HEK293 (cell line): ENCODE results near the gene MTA1.

Experiments
- BCL11B ChIP-seq: fragments of 450-650 bp; formaldehyde crosslinking; IDR thresholded peaks from 2 replicates; pipeline ENCODE4 v1.5.1; 2016; ENCODE audit warnings: low read depth, missing biosample characterization, missing genetic modification characterization
- BCL6B ChIP-seq: fragments of 450-650 bp; formaldehyde crosslinking; IDR thresholded peaks from 2 replicates; pipeline ENCODE4 v1.5.1; 2017; ENCODE audit warnings: missing biosample characterization, missing genetic modification characterization
- GLI2 ChIP-seq: fragments of 450-650 bp; formaldehyde crosslinking; IDR thresholded peaks from 2 replicates; pipeline ENCODE4; 2017; ENCODE audit warnings: missing biosample characterization, missing genetic modification characterization, low read depth, borderline replicate concordance
- HOXA7 ChIP-seq: sonication (generic); formaldehyde crosslinking; IDR thresholded peaks from 2 replicates; pipeline ENCODE4 v1.8.1; 2022; ENCODE audit warnings: missing genetic modification reagents, borderline replicate concordance
- PRDM2 ChIP-seq: fragments of 450-650 bp; formaldehyde crosslinking; IDR thresholded peaks from 2 replicates; pipeline ENCODE4 v1.5.1; 2016; ENCODE audit warnings: missing biosample characterization, missing genetic modification characterization, borderline replicate concordance
- REPIN1 ChIP-seq: fragments of 450-650 bp; formaldehyde crosslinking; IDR thresholded peaks from 2 replicates; pipeline ENCODE4 v1.5.1; 2017; ENCODE audit warnings: missing biosample characterization, missing genetic modification characterization, low read depth
- SALL2 ChIP-seq: fragments of 450-650 bp; formaldehyde crosslinking; IDR thresholded peaks from 2 replicates; pipeline ENCODE4 v1.5.0; 2017; ENCODE audit warnings: missing biosample characterization, mild to moderate bottlenecking, missing genetic modification characterization, borderline replicate concordance
- SP2 ChIP-seq: fragments of 450-650 bp; formaldehyde crosslinking; IDR thresholded peaks from 2 replicates; pipeline ENCODE4 v1.5.1; 2016; ENCODE audit warnings: missing biosample characterization, missing genetic modification characterization
- SP7 ChIP-seq: fragments of 450-650 bp; formaldehyde crosslinking; IDR thresholded peaks from 2 replicates; pipeline ENCODE4 v1.5.1; 2016; ENCODE audit warnings: missing biosample characterization, missing genetic modification characterization
- YY2 ChIP-seq: fragments of 450-650 bp; formaldehyde crosslinking; IDR thresholded peaks from 2 replicates; pipeline ENCODE4 v1.5.1; 2016; ENCODE audit warnings: missing biosample characterization, missing genetic modification characterization
- ZFHX2 ChIP-seq: fragments of 450-650 bp; formaldehyde crosslinking; conservative IDR thresholded peaks from 2 replicates; pipeline ENCODE4 v1.5.1; 2016; ENCODE audit warnings: missing biosample characterization, missing genetic modification characterization
- ZFP37 ChIP-seq: fragments of 450-650 bp; formaldehyde crosslinking; IDR thresholded peaks from 2 replicates; pipeline ENCODE4 v1.5.1; 2016; ENCODE audit warnings: missing biosample characterization, missing genetic modification characterization
- ZNF114 ChIP-seq: fragments of 450-650 bp; formaldehyde crosslinking; IDR thresholded peaks from 2 replicates; pipeline ENCODE4 v1.5.0; 2017; ENCODE audit warnings: missing biosample characterization, missing genetic modification characterization
- ZNF174 ChIP-seq: fragments of 450-650 bp; formaldehyde crosslinking; IDR thresholded peaks from 2 replicates; pipeline ENCODE4 v1.5.0; 2017; ENCODE audit warnings: missing biosample characterization, mild to moderate bottlenecking, missing genetic modification characterization
- ZNF2 ChIP-seq: fragments of 450-650 bp; formaldehyde crosslinking; IDR thresholded peaks from 2 replicates; pipeline ENCODE4 v1.5.1; 2016; ENCODE audit warnings: missing biosample characterization, missing genetic modification characterization
- ZNF221 ChIP-seq: fragments of 450-650 bp; formaldehyde crosslinking; IDR thresholded peaks from 2 replicates; pipeline ENCODE4 v1.5.1; 2017; ENCODE audit warnings: missing biosample characterization, missing genetic modification characterization, borderline replicate concordance
- ZNF223 ChIP-seq: fragments of 450-650 bp; formaldehyde crosslinking; IDR thresholded peaks from 2 replicates; pipeline ENCODE4 v1.5.1; 2016; ENCODE audit warnings: missing biosample characterization, missing genetic modification characterization
- ZNF280C ChIP-seq: fragments of 450-650 bp; formaldehyde crosslinking; IDR thresholded peaks from 2 replicates; pipeline ENCODE4 v1.5.1; 2016; ENCODE audit warnings: missing biosample characterization, missing genetic modification characterization
- ZNF354C ChIP-seq: fragments of 450-650 bp; formaldehyde crosslinking; IDR thresholded peaks from 2 replicates; pipeline ENCODE4 v1.5.1; 2016; ENCODE audit warnings: missing biosample characterization, missing genetic modification characterization, low read depth, borderline replicate concordance
- ZNF366 ChIP-seq: fragments of 450-650 bp; formaldehyde crosslinking; conservative IDR thresholded peaks from 2 replicates; pipeline ENCODE4 v1.5.1; 2016; ENCODE audit warnings: missing biosample characterization, missing genetic modification characterization
- ZNF37A ChIP-seq: fragments of 450-650 bp; IDR thresholded peaks from 2 replicates; pipeline ENCODE4 v1.5.1; 2018; ENCODE audit warnings: missing biosample characterization, missing genetic modification characterization
- ZNF426 ChIP-seq: fragments of 450-650 bp; formaldehyde crosslinking; IDR thresholded peaks from 2 replicates; pipeline ENCODE4 v1.5.1; 2017; ENCODE audit warnings: missing biosample characterization, missing genetic modification characterization, mild to moderate bottlenecking, inconsistent platforms, moderate library complexity
- ZNF449 ChIP-seq: fragments of 450-650 bp; formaldehyde crosslinking; IDR thresholded peaks from 2 replicates; pipeline ENCODE4 v1.5.1; 2017; ENCODE audit warnings: missing biosample characterization, mild to moderate bottlenecking, missing genetic modification characterization, moderate library complexity
- ZNF558 ChIP-seq: fragments of 450-650 bp; formaldehyde crosslinking; IDR thresholded peaks from 2 replicates; pipeline ENCODE4 v1.5.1; 2016; ENCODE audit warnings: missing biosample characterization, missing genetic modification characterization
- ZNF623 ChIP-seq: fragments of 450-650 bp; formaldehyde crosslinking; IDR thresholded peaks from 2 replicates; pipeline ENCODE4 v1.5.1; 2016; ENCODE audit warnings: missing biosample characterization, missing genetic modification characterization
- ZNF639 ChIP-seq: fragments of 450-650 bp; formaldehyde crosslinking; IDR thresholded peaks from 2 replicates; pipeline ENCODE4 v1.5.1; 2016; ENCODE audit warnings: missing biosample characterization, missing genetic modification characterization
- ZNF664 ChIP-seq: fragments of 450-650 bp; formaldehyde crosslinking; IDR thresholded peaks from 2 replicates; pipeline ENCODE4 v1.5.1; 2016; ENCODE audit warnings: missing biosample characterization, missing genetic modification characterization
- ZSCAN23 ChIP-seq: fragments of 450-650 bp; formaldehyde crosslinking; IDR thresholded peaks from 2 replicates; pipeline ENCODE4 v1.5.1; 2016; ENCODE audit warnings: missing biosample characterization, missing genetic modification characterization

Gene MTA1

GRCh38 chr14:105398044-105398725, 21.4 kb upstream of the MTA1 start, which contains the start of gene TEX22 (continued):
- TF ChIP-seq PRDM2 = no peak
- TF ChIP-seq YY2 (tag by site-specific recombination) = peak; percentile 68; the same call in 1 of the 2 replicates
- no peak for TF ChIP-seq GLI2 (tag by site-specific recombination)
- TF ChIP-seq ZSCAN23 (tag by site-specific recombination) = no peak
- TF ChIP-seq ZNF558 = no peak
- no peak for TF ChIP-seq ZNF223
- TF ChIP-seq ZFHX2 (tag by site-specific recombination) = peak; percentile 31; the same call in 1 of the 2 replicates
- no peak for TF ChIP-seq REPIN1 (tag by site-specific recombination)
- peak; percentile 88 for TF ChIP-seq BCL11B (tag by site-specific recombination)
- TF ChIP-seq SALL2 = no peak
- TF ChIP-seq ZNF664 (tag by site-specific recombination) = no peak
- TF ChIP-seq HOXA7 = no peak
- TF ChIP-seq ZNF174 (tag by site-specific recombination) = no peak
- 0 out of 2 replicates have a peak, but pooled peaks have one; percentile 54 for TF ChIP-seq ZFP37 (tag by site-specific recombination)
- no peak for TF ChIP-seq ZNF114 (tag by site-specific recombination)
- TF ChIP-seq SP2 (tag by site-specific recombination) = peak; percentile 81
- no peak for TF ChIP-seq ZNF426 (tag by site-specific recombination)
- no peak for TF ChIP-seq ZNF623 (tag by site-specific recombination)
- no peak; the same call in 1 of the 2 replicates for TF ChIP-seq ZNF221 (tag by site-specific recombination)
- no peak for TF ChIP-seq ZNF354C (tag by site-specific recombination)
- no peak for TF ChIP-seq ZNF366
- no peak for TF ChIP-seq BCL6B (tag by site-specific recombination)
- 0 out of 2 replicates have a peak, but pooled peaks have one; percentile 50 for TF ChIP-seq ZNF2 (tag by site-specific recombination)
- TF ChIP-seq SP7 = peak; percentile 72
- TF ChIP-seq ZNF639 (tag by site-specific recombination) = no peak
- TF ChIP-seq ZNF37A (tag by site-specific recombination) = no peak
- no peak for TF ChIP-seq ZNF449 (tag by site-specific recombination)
- TF ChIP-seq ZNF280C (tag by site-specific recombination) = no peak
